PC-9 (cell line): Measurements from ENCODE around the gene TJP2. TPM values are rescaled to one million over a fixed set of nuclear protein-coding genes. Genes with fewer than 3 reads are reported as not detected.

Source experiments
- BruUV-seq: library from RNA; stranded (reverse); fragments of 400-500 nt; replicated peaks from 2 replicates; lab custom pipeline; 2021; lab: Mats Ljungman, UMichigan
- CTCF ChIA-PET: fragments of 300-600 bp; sonication (Branson Sonifier 250); formaldehyde crosslinking; loops from one replicate; lab custom pipeline; 2022; ENCODE audit warnings: antibody characterized with exemption; lab: Charles Lee
- POLR2A ChIA-PET: fragments of 300-600 bp; sonication (Branson Sonifier 250); formaldehyde crosslinking; loops from one replicate; lab custom pipeline; 2022; ENCODE audit warnings: antibody characterized with exemption; ENCODE audit not compliant: unreplicated experiment; lab: Charles Lee
- DNase-seq, 2 experiments: peaks; one replicate each; pipeline versions ENCODE4 v3.0.0 to v3.0.0-alpha.2; 2015 to 2022; ENCODE audit warnings: mixed read lengths in 1 of 2
- H2AFZ ChIP-seq: fragments of 200-600 bp; sonication (generic); 2 replicates; pipeline ENCODE4 v1.8.1; 2017; ENCODE audit warnings: antibody characterized with exemption
- H3F3A ChIP-seq: fragments of 200-600 bp; sonication (generic); 2 replicates; pipeline ENCODE4 v1.8.1; 2017; ENCODE audit warnings: antibody characterized with exemption, mild to moderate bottlenecking, low read depth; ENCODE audit not compliant: insufficient read depth
- H3K27ac ChIP-seq: fragments of 200-600 bp; sonication (generic); 2 replicates; pipeline ENCODE4 v1.6.1; 2016; ENCODE audit warnings: mixed run types
- H3K27me3 ChIP-seq: fragments of 200-600 bp; sonication (generic); 2 replicates; pipeline ENCODE4 v1.6.1; 2016; ENCODE audit warnings: low read depth, mixed run types; ENCODE audit not compliant: insufficient read depth
- H3K36me3 ChIP-seq: fragments of 200-600 bp; sonication (generic); 2 replicates; pipeline ENCODE4 v1.6.1; 2016; ENCODE audit warnings: low read depth, mixed run types
- H3K4me1 ChIP-seq: fragments of 200-600 bp; sonication (generic); replicated peaks from 2 replicates; pipeline ENCODE4 v1.6.1; 2016; ENCODE audit warnings: mixed run types; ENCODE audit not compliant: insufficient read depth
- H3K4me2 ChIP-seq: fragments of 200-600 bp; sonication (generic); 2 replicates; pipeline ENCODE4 v1.6.1; 2017; ENCODE audit warnings: mixed run types
- H3K4me3 ChIP-seq: fragments of 200-600 bp; sonication (generic); 2 replicates; pipeline ENCODE4 v1.6.1; 2016; ENCODE audit warnings: mixed run types
- H3K79me2 ChIP-seq: fragments of 200-600 bp; sonication (generic); 2 replicates; pipeline ENCODE4 v1.6.1; 2017; ENCODE audit warnings: low read depth, mixed run types
- H3K9me2 ChIP-seq: fragments of 200-600 bp; sonication (generic); 2 replicates; pipeline ENCODE4 v1.8.1; 2017; ENCODE audit warnings: mild to moderate bottlenecking; ENCODE audit not compliant: insufficient read depth
- H3K9me3 ChIP-seq: fragments of 200-600 bp; sonication (generic); 2 replicates; pipeline ENCODE4 v1.8.1; 2016; ENCODE audit warnings: low read depth; ENCODE audit not compliant: insufficient read depth
- H4K20me1 ChIP-seq: fragments of 200-600 bp; sonication (generic); 2 replicates; pipeline ENCODE4 v1.8.1; 2017; ENCODE audit not compliant: insufficient read depth
- CTCF ChIP-seq: fragments of 200-600 bp; sonication (generic); conservative IDR thresholded peaks from 2 replicates; pipeline ENCODE4 v1.6.1; 2017; ENCODE audit warnings: mixed run types, antibody characterized with exemption, mild to moderate bottlenecking, moderate library complexity
- EZH2 ChIP-seq: fragments of 200-600 bp; sonication (generic); IDR thresholded peaks from 2 replicates; pipeline ENCODE4 v1.8.0; 2017; ENCODE audit warnings: antibody characterized with exemption, low read depth
- intact Hi-C: fragments of 100-400 bp; cut with micrococcal nuclease; formaldehyde crosslinking; loops from one replicate; pipeline ENCODE4 v1.10.0; 2022; ENCODE audit not compliant: unreplicated experiment
- total RNA-seq: library from RNA; stranded (reverse); gene quantifications from 2 replicates; pipeline ENCODE4 v1.2.3, GENCODE V29; 2021

TJP2 gene
- total RNA-seq, 1 experiment from 2014 or later = 143 TPM

GRCh38 chr9:69253057-69253456, 79.0 kb downstream of the TJP2 start:
- Histone ChIP-seq H3K9me3 (no peaks in the 10 kb centered on the region), H3K79me2 (no peaks in the 10 kb centered on the region), H2AFZ (no peak overlapping the region), H3K36me3 (peaks cover 26% of the 10 kb centered on the region), H3F3A (peaks cover 4% of the 10 kb centered on the region; the same call in 1 of the 2 replicates), H3K4me2 (no peak overlapping the region), H3K27ac (no peak overlapping the region), H3K4me3 (no peak overlapping the region), H3K9me2 (no peaks in the 10 kb centered on the region), H3K4me1 (no peaks in the 10 kb centered on the region), H3K27me3 (no peaks in the 10 kb centered on the region), H4K20me1 (0 out of 2 replicates have a peak, but pooled peaks cover 3% of the 10 kb centered on the region)
- intact Hi-C loops = no loop called here
- no TSS peak for BruUV-seq
- POLR2A ChIA-PET = no interaction called here
- no peak for TF ChIP-seq CTCF
- no peak for TF ChIP-seq EZH2
- CTCF ChIA-PET = no interaction called here
- no peak for DNase-seq

GRCh38 chr9:69254223-69254622, 80.1 kb downstream of the TJP2 start:
- intact Hi-C loops = no loop called here
- BruUV-seq = no TSS peak
- H3K36me3 ChIP-seq = peaks cover 24% of the 10 kb centered on the region

DNA sequence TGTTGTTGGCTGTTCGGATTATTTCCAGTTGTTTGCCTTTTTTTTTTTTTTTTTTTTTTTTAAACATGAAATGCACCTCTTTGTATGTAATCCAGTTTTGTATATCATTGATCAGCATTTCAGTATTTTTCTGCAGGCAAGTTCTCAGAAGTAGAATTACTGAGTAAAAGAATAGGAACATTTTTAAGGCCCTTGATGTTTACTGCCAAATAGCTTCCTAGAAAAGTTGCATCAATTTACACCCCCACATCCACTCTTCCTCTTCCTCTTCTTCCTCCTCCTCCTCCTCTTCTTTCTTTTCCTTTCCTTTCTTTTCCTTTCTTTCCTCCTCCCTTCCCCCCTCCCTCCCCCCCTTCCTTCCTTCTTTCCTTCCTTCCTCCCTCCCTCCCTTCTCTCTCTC, 81.5 kb downstream of the TJP2 start:
- intact Hi-C loops = no loop called here
- Histone ChIP-seq H3K27ac (no peak overlapping the region), H3K4me2 (no peak overlapping the region), H3K4me1 (no peaks in the 10 kb centered on the region), H3F3A (peaks cover 9% of the 10 kb centered on the region; the same call in 1 of the 2 replicates), H3K79me2 (no peaks in the 10 kb centered on the region), H4K20me1 (no peaks in the 10 kb centered on the region), H3K36me3 (peaks cover 24% of the 10 kb centered on the region), H3K9me2 (no peaks in the 10 kb centered on the region), H3K27me3 (no peaks in the 10 kb centered on the region), H2AFZ (no peak overlapping the region), H3K4me3 (no peak overlapping the region), H3K9me3 (no peaks in the 10 kb centered on the region)
- POLR2A ChIA-PET = no interaction called here
- CTCF ChIA-PET = no interaction called here
- no peak for DNase-seq
- TF ChIP-seq CTCF (no peak), EZH2 (no peak)
- BruUV-seq = no TSS peak

More at GRCh38 chr9:69254223-69254622, 80.1 kb downstream of the TJP2 start:
- DNase-seq = no peak
- POLR2A ChIA-PET = no interaction called here
- Histone ChIP-seq H3K27ac (no peak overlapping the region), H4K20me1 (no peaks in the 10 kb centered on the region), H3K4me1 (no peaks in the 10 kb centered on the region), H3K9me2 (no peaks in the 10 kb centered on the region), H3K9me3 (no peaks in the 10 kb centered on the region), H3K4me2 (no peak overlapping the region), H3K27me3 (no peaks in the 10 kb centered on the region), H3F3A (peaks cover 9% of the 10 kb centered on the region; the same call in 1 of the 2 replicates), H3K79me2 (no peaks in the 10 kb centered on the region), H2AFZ (no peak overlapping the region), H3K4me3 (no peak overlapping the region)
- CTCF ChIA-PET = no interaction called here
- TF ChIP-seq CTCF (no peak), EZH2 (no peak)
